ENCODE results near the gene UBE4B. TPM values are rescaled to one million over a fixed set of nuclear protein-coding genes. Genes with fewer than 3 reads are reported as not detected.

The UBE4B gene
- total RNA-seq, 1 experiment from 2014 or later: 40.3 TPM

DNA sequence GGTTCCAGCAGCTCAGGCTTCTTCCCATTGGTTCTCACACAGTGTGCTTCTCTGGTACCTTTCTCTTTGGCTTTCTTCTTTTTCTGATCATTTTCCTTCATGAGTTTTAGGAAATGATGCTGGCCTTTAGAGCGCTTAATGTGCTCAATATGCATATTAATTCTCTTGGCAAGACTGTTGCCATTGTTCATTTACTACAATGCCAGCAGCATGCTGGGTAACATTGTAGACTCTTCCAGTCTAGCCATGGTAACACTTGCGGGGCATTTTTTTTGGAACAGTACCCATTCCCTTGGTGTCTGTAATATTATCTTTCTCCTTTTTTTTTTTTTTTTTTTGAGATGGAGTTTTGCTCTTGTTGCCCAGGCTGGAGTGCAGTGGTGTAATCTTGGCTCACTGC, 21.7 kb downstream of the UBE4B start:
- H3K4me1 ChIP-seq: peaks cover 4% of the 10 kb centered on the region; the same call in 1 of the 2 replicates
- no TSS peak for BruUV-seq (replicated peaks)
- no peak overlapping the region for H3K27ac Mint-ChIP-seq (ENCODE audit: unreplicated experiment)
- CTCF ChIA-PET: no interaction called here
- no peaks in the 10 kb centered on the region for H3K36me3 Mint-ChIP-seq (ENCODE audit: insufficient read depth, unreplicated experiment)
- no peaks in the 10 kb centered on the region for H3K36me3 ChIP-seq (ENCODE audit: control insufficient read depth, insufficient read depth, low read length)
- H3K9me3 Mint-ChIP-seq (ENCODE audit: unreplicated experiment): no peaks in the 10 kb centered on the region
- no peak for DNase-seq
- TF ChIP-seq, protein P1, sequence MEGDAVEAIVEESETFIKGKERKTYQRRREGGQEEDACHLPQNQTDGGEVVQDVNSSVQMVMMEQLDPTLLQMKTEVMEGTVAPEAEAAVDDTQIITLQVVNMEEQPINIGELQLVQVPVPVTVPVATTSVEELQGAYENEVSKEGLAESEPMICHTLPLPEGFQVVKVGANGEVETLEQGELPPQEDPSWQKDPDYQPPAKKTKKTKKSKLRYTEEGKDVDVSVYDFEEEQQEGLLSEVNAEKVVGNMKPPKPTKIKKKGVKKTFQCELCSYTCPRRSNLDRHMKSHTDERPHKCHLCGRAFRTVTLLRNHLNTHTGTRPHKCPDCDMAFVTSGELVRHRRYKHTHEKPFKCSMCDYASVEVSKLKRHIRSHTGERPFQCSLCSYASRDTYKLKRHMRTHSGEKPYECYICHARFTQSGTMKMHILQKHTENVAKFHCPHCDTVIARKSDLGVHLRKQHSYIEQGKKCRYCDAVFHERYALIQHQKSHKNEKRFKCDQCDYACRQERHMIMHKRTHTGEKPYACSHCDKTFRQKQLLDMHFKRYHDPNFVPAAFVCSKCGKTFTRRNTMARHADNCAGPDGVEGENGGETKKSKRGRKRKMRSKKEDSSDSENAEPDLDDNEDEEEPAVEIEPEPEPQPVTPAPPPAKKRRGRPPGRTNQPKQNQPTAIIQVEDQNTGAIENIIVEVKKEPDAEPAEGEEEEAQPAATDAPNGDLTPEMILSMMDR (IDR thresholded peaks at IDR 0.05; ENCODE audit: insufficient read depth in 1 of 2, low read depth in 1 of 2, low read length in 1 of 2, severe bottlenecking in 1 of 2, unreplicated experiment in 1 of 2): no peak
- no peaks in the 10 kb centered on the region for H3K27me3 ChIP-seq (replicated peaks; ENCODE audit: control insufficient read depth, insufficient read depth, low read length)
- intact Hi-C loops (cut with micrococcal nuclease; ENCODE audit: unreplicated experiment): no loop called here
- POLR2A ChIA-PET: no interaction called here
- no peaks in the 10 kb centered on the region for H3K9me3 ChIP-seq
- H3K27me3 Mint-ChIP-seq (ENCODE audit: insufficient read depth, unreplicated experiment): no peaks in the 10 kb centered on the region
- peaks cover 7% of the 10 kb centered on the region for H3K4me1 Mint-ChIP-seq (ENCODE audit: low read depth, unreplicated experiment)
- no peak overlapping the region for H3K4me3 Mint-ChIP-seq (ENCODE audit: unreplicated experiment)
- no peak overlapping the region for H3K4me3 ChIP-seq (ENCODE audit: low read depth, low read length)

DNA sequence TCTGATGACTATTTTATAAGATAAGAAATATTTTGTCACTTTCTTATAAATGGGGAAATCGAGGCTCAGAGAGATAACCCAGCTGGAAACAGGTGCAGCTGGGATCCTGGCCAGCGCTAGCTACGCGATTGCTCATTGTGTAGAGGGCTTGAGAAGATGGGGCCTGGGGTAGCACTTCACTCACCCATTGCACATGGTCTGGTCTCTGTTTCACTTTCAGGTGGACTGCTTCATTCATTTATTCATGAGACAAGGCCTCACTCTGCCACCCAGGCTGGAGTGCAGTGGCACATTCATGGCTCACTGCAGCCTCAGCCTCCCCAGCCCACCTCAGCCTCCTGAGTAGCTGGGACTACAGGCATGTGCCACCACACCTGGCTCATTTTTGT, 23.8 kb downstream of the UBE4B start:
- TF ChIP-seq, protein P1 (IDR thresholded peaks at IDR 0.05; ENCODE audit: insufficient read depth in 1 of 2, low read depth in 1 of 2, low read length in 1 of 2, severe bottlenecking in 1 of 2, unreplicated experiment in 1 of 2): no peak
- POLR2A ChIA-PET: no interaction called here
- Histone ChIP-seq H3K4me1 (peaks cover 4% of the 10 kb centered on the region; the same call in 1 of the 2 replicates), H3K9me3 (no peaks in the 10 kb centered on the region), H3K27me3 (replicated peaks; ENCODE audit: control insufficient read depth, insufficient read depth, low read length) (no peaks in the 10 kb centered on the region), H3K36me3 (ENCODE audit: control insufficient read depth, insufficient read depth, low read length) (no peaks in the 10 kb centered on the region), H3K4me3 (ENCODE audit: low read depth, low read length) (no peak overlapping the region)
- BruUV-seq (replicated peaks): no TSS peak
- no peaks in the 10 kb centered on the region for H3K9me3 Mint-ChIP-seq (ENCODE audit: unreplicated experiment)
- no peak for DNase-seq
- H3K27ac Mint-ChIP-seq (ENCODE audit: unreplicated experiment): no peak overlapping the region
- peaks cover 7% of the 10 kb centered on the region for H3K4me1 Mint-ChIP-seq (ENCODE audit: low read depth, unreplicated experiment)
- no peaks in the 10 kb centered on the region for H3K36me3 Mint-ChIP-seq (ENCODE audit: insufficient read depth, unreplicated experiment)
- intact Hi-C loops (cut with micrococcal nuclease; ENCODE audit: unreplicated experiment): no loop called here
- H3K27me3 Mint-ChIP-seq (ENCODE audit: insufficient read depth, unreplicated experiment): no peaks in the 10 kb centered on the region
- H3K4me3 Mint-ChIP-seq (ENCODE audit: unreplicated experiment): no peak overlapping the region
- CTCF ChIA-PET: no interaction called here

DNA sequence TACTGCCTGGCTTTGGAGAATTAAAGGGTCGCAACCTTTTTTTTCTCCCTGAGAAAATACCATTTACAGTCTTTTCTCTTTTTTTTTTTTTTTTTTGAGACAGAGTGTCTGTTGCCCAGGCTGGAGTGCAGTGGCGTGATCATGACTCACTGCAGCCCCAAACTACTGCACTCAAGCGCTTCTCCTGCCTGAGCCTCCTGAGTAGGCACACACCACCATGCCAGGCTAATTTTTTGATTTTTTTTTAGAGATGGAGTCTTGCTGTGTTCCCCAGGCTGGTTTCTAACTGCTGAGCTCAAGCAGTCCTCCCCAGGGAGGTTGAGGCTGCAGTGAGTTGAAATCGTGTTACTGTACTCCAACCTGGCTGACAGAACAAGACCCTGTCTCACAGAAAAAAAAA, 24.6 kb downstream of the UBE4B start:
- no peaks in the 10 kb centered on the region for H3K9me3 Mint-ChIP-seq (ENCODE audit: unreplicated experiment)

More for the DNA sequence above, 24.6 kb downstream of the UBE4B start:
- intact Hi-C loops (cut with micrococcal nuclease; ENCODE audit: unreplicated experiment): no loop called here
- TF ChIP-seq, protein P1 (IDR thresholded peaks at IDR 0.05; ENCODE audit: insufficient read depth in 1 of 2, low read depth in 1 of 2, low read length in 1 of 2, severe bottlenecking in 1 of 2, unreplicated experiment in 1 of 2): no peak
- Mint-ChIP-seq H3K27ac (ENCODE audit: unreplicated experiment) (no peak overlapping the region), H3K4me3 (ENCODE audit: unreplicated experiment) (no peak overlapping the region), H3K4me1 (ENCODE audit: low read depth, unreplicated experiment) (peaks cover 7% of the 10 kb centered on the region), H3K27me3 (ENCODE audit: insufficient read depth, unreplicated experiment) (no peaks in the 10 kb centered on the region), H3K36me3 (ENCODE audit: insufficient read depth, unreplicated experiment) (no peaks in the 10 kb centered on the region)
- ChIA-PET POLR2A (no interaction called here), CTCF (interaction anchor here (0.7 kb wide), 1 partner anchor 19 kb away, joined by 4 read pairs; no protein-coding TSS in a partner anchor)
- Histone ChIP-seq H3K36me3 (ENCODE audit: control insufficient read depth, insufficient read depth, low read length) (no peaks in the 10 kb centered on the region), H3K4me3 (ENCODE audit: low read depth, low read length) (no peak overlapping the region), H3K4me1 (peaks cover 4% of the 10 kb centered on the region; the same call in 1 of the 2 replicates), H3K27me3 (replicated peaks; ENCODE audit: control insufficient read depth, insufficient read depth, low read length) (no peaks in the 10 kb centered on the region), H3K9me3 (no peaks in the 10 kb centered on the region)
- DNase-seq: no peak
- BruUV-seq (replicated peaks): no TSS peak

All from Caco-2 (cell line).